ENCODE measurements around the gene CDON. TPM values are rescaled to one million over a fixed set of nuclear protein-coding genes. Genes with fewer than 3 reads are reported as not detected.

The CDON gene
- total and polyA plus RNA-seq, 8 donors, result 0.31 to 80.8 (median 21.2) TPM

GRCh38 chr11:126102436-126102981 is 39.8 kb upstream of the CDON start:
- intact Hi-C loops (cut with DNase I; ENCODE audit: low total_unique reads), result no loop called here
- no peaks in the 10 kb centered on the region for H3K36me3 ChIP-seq
- H3K9me3 ChIP-seq, result no peaks in the 10 kb centered on the region
- H3K4me3 ChIP-seq, result no peak overlapping the region
- TF ChIP-seq POLR2AphosphoS5 (IDR thresholded peaks at IDR 0.05) (peak in 1 of 3 donors; percentile 13), CTCF (IDR thresholded peaks at IDR 0.05) (no peak)
- peak; percentile 78 to 84 for DNase-seq
- H3K27me3 ChIP-seq, result no peaks in the 10 kb centered on the region
- peaks cover 17 to 21% (median 19%) of the 10 kb centered on the region in 4 donors for H3K4me1 ChIP-seq
- 25 to 36% (median 32%) methylated on average over 7 of the region's 7 CpGs for WGBS, 5 donors
- peak overlapping the region; percentile 52 to 79 (median 69) for H3K27ac ChIP-seq

- intact Hi-C loops (cut with DNase I; ENCODE audit: low total_unique reads), result no loop called here
- Histone ChIP-seq H3K27me3 (no peaks in the 10 kb centered on the region), H3K36me3 (no peaks in the 10 kb centered on the region), H3K4me3 (no peak overlapping the region), H3K4me1 (peaks cover 17 to 21% (median 19%) of the 10 kb centered on the region in 4 donors), H3K9me3 (no peaks in the 10 kb centered on the region), H3K27ac (peak overlapping the region; percentile 52 to 79 (median 69))
- no peak for TF ChIP-seq POLR2AphosphoS5 (IDR thresholded peaks at IDR 0.05)
- TF ChIP-seq POLR2A (IDR thresholded peaks at IDR 0.05), result no peak
- no peak for TF ChIP-seq CTCF (IDR thresholded peaks at IDR 0.05)
- no peak for TF ChIP-seq EP300 (IDR thresholded peaks at IDR 0.05)
- 56 to 74% (median 61%) methylated on average over 5 of the region's 5 CpGs for WGBS, 5 donors
- no peak for DNase-seq
Measured at GRCh38 chr11:126101930-126102283, 39.2 kb upstream of the CDON start.

GRCh38 chr11:126101251-126101929 is 38.7 kb upstream of the CDON start:
- intact Hi-C loops (cut with DNase I; ENCODE audit: low total_unique reads), result no loop called here
- H3K4me1 ChIP-seq, result peaks cover 17 to 21% (median 19%) of the 10 kb centered on the region in 4 donors
- H3K36me3 ChIP-seq, result no peaks in the 10 kb centered on the region
- H3K27ac ChIP-seq, result peak overlapping the region in 3 of 5 donors; percentile 62 to 79 (median 72)
- H3K9me3 ChIP-seq, result no peaks in the 10 kb centered on the region
- TF ChIP-seq POLR2A (IDR thresholded peaks at IDR 0.05), result no peak
- TF ChIP-seq EP300 (IDR thresholded peaks at IDR 0.05), result no peak
- 90 to 93% (median 92%) methylated on average over 11 of the region's 11 CpGs for WGBS, 5 donors
- no peak for DNase-seq
- no peaks in the 10 kb centered on the region for H3K27me3 ChIP-seq
- no peak overlapping the region for H3K4me3 ChIP-seq

- 81 to 94% (median 89%) methylated on average over 5 of the region's 5 CpGs for WGBS, 5 donors
- H3K36me3 ChIP-seq, result no peaks in the 10 kb centered on the region
- intact Hi-C loops (cut with DNase I; ENCODE audit: low total_unique reads), result no loop called here
- no peaks in the 10 kb centered on the region for H3K9me3 ChIP-seq
- H3K4me3 ChIP-seq, result no peak overlapping the region
- DNase-seq, result no peak
- no peaks in the 10 kb centered on the region for H3K27me3 ChIP-seq
- TF ChIP-seq POLR2A (IDR thresholded peaks at IDR 0.05), result no peak
- TF ChIP-seq POLR2AphosphoS5 (IDR thresholded peaks at IDR 0.05), result no peak
- no peak for TF ChIP-seq EP300 (IDR thresholded peaks at IDR 0.05)
- no peak for TF ChIP-seq CTCF (IDR thresholded peaks at IDR 0.05)
- H3K4me1 ChIP-seq, result peaks cover 17 to 27% (median 19%) of the 10 kb centered on the region in 4 donors
- no peak overlapping the region for H3K27ac ChIP-seq
Measured at GRCh38 chr11:126100716-126101115, 38.0 kb upstream of the CDON start.

- Histone ChIP-seq H3K4me1 (peaks cover 17 to 30% (median 19%) of the 10 kb centered on the region in 4 donors), H3K27me3 (no peaks in the 10 kb centered on the region), H3K36me3 (no peaks in the 10 kb centered on the region), H3K27ac (no peak overlapping the region), H3K4me3 (no peak overlapping the region), H3K9me3 (no peaks in the 10 kb centered on the region)
- no peak for DNase-seq
- no peak for TF ChIP-seq EP300 (IDR thresholded peaks at IDR 0.05)
- TF ChIP-seq POLR2AphosphoS5 (IDR thresholded peaks at IDR 0.05), result no peak
- TF ChIP-seq CTCF (IDR thresholded peaks at IDR 0.05), result no peak
- TF ChIP-seq POLR2A (IDR thresholded peaks at IDR 0.05), result no peak
- WGBS, 5 donors, result 63 to 84% (median 73%) methylated on average over 7 of the region's 7 CpGs
- intact Hi-C loops (cut with DNase I; ENCODE audit: low total_unique reads), result no loop called here
Measured at GRCh38 chr11:126098204-126098769, 35.6 kb upstream of the CDON start.
